Common myeloid progenitor, CD34-positive (primary cell): ENCODE measurements around the gene AFF3.

Source experiments
- CTCF ChIA-PET: fragments of 350-600 bp; sonication (Branson Sonifier 250); formaldehyde crosslinking; loops from one replicate; lab custom pipeline; 2021; ENCODE audit warnings: antibody characterized with exemption; lab: Charles Lee
- POLR2A ChIA-PET: fragments of 350-600 bp; sonication (Branson Sonifier 250); formaldehyde crosslinking; loops from one replicate; lab custom pipeline; 2021; ENCODE audit warnings: antibody characterized with exemption; lab: Charles Lee
- DNase-seq, 3 donors: peaks; one replicate each; pipeline versions ENCODE4 v3.0.0 to v3.0.0-alpha.2; 2013
- H3K27ac ChIP-seq, 2 experiments: 1 replicate in 1 of 2; 2 replicates in 1 of 2; pipeline ENCODE4 v1.7.0; 2013; ENCODE audit warnings: inconsistent platforms in 2 of 2, low read length in 2 of 2, mild to moderate bottlenecking in 2 of 2, low read depth in 1 of 2, moderate library complexity in 1 of 2; ENCODE audit not compliant: severe bottlenecking in 2 of 2, insufficient read depth in 1 of 2, poor library complexity in 1 of 2
- H3K27me3 ChIP-seq, 5 experiments: replicated peaks in 2 of 5; 1 replicate in 3 of 5; 2 replicates in 2 of 5; pipeline versions ENCODE4 v1.6.1 to v1.7.0; 2013; ENCODE audit warnings: low read length in 4 of 5, mild to moderate bottlenecking in 2 of 5, moderate library complexity in 2 of 5, inconsistent platforms in 1 of 5; ENCODE audit not compliant: insufficient read depth in 5 of 5, control insufficient read depth in 4 of 5
- H3K36me3 ChIP-seq, 4 experiments: 1 replicate in 2 of 4; 2 replicates in 2 of 4; pipeline versions ENCODE4 v1.6.1 to v1.7.0; 2013; ENCODE audit warnings: low read length in 3 of 4, control low read depth in 1 of 4, mild to moderate bottlenecking in 1 of 4; ENCODE audit not compliant: control insufficient read depth in 4 of 4, insufficient read depth in 4 of 4
- H3K4me1 ChIP-seq, 4 experiments: 1 replicate in 3 of 4; 2 replicates in 1 of 4; pipeline versions ENCODE4 v1.6.1 to v1.7.1; 2013; ENCODE audit warnings: low read length in 3 of 4, mild to moderate bottlenecking in 3 of 4, control low read depth in 1 of 4, inconsistent platforms in 1 of 4, moderate library complexity in 1 of 4; ENCODE audit not compliant: control insufficient read depth in 4 of 4, insufficient read depth in 4 of 4; ENCODE audit errors: control extremely low read depth in 1 of 4
- H3K4me3 ChIP-seq, 7 experiments: 1 replicate in 4 of 7; 2 replicates in 3 of 7; pipeline versions ENCODE4 v1.5.1 to v1.7.0; 2013; ENCODE audit warnings: mild to moderate bottlenecking in 7 of 7, low read length in 6 of 7, moderate library complexity in 6 of 7, inconsistent platforms in 2 of 7, low read depth in 2 of 7, control low read depth in 1 of 7; ENCODE audit not compliant: insufficient read depth in 4 of 7, control insufficient read depth in 1 of 7; ENCODE audit errors: extremely low read depth in 1 of 7
- H3K9me3 ChIP-seq, 5 experiments: 1 replicate in 4 of 5; 2 replicates in 1 of 5; pipeline versions ENCODE4 v1.6.1 to v1.7.1; 2013; ENCODE audit warnings: low read length in 4 of 5, mild to moderate bottlenecking in 2 of 5, inconsistent platforms in 1 of 5, low read depth in 1 of 5, moderate library complexity in 1 of 5; ENCODE audit not compliant: control insufficient read depth in 4 of 5, insufficient read depth in 2 of 5; ENCODE audit errors: control extremely low read depth in 1 of 5
- WGBS: methylation state at CpG from one replicate; pipeline ENCODE4 v1.1.5; 2013; ENCODE audit not compliant: insufficient coverage; 5-methylcytosine and 5-hydroxymethylcytosine counted together

The AFF3 gene

DNA sequence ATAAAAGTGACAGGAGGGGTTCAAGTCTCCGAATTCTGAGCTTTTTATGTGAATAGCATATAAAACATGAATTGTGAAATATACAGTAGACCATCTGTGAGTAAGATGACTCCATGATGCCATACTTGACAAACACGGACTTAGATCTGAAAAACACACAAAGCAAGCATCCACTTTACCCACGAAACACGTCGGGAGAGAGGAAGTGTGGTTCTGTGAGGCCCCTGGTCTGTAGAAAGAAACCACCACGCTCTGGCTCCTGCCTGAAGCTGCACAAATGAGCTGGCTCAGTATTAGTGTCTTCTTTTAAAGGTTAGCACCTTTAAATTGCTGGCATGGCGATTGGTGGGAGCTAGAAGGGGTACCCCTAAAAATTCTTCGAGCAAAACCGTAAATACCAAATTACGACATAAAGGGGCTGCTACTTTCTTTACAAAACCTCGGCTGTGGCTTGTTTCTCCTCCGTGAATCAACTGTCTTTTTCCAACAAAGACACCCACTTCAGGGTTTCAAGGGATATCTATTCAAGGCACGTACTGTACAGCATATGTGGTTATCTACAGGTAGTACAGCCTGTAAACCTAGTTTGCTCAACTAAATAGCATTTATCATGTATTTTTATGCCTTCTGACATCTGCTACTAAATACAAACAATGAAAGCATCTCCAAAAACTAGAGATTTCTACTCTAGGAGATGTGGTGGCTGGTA lies 70.9 kb downstream of the AFF3 start:
- 95% methylated on average over 6 of the region's 13 CpGs for WGBS
- ChIA-PET CTCF (no interaction called here), POLR2A (no interaction called here)
- no peaks in the 10 kb centered on the region for H3K27me3 ChIP-seq
- no peaks in the 10 kb centered on the region for H3K9me3 ChIP-seq
- peak in 2 of 3 donors; percentile 26 to 50 for DNase-seq
- no peak overlapping the region for H3K4me3 ChIP-seq
- peaks cover 0 to 8% (median 3%) of the 10 kb centered on the region in 4 experiments for H3K4me1 ChIP-seq
- H3K27ac ChIP-seq = no peak overlapping the region
- peaks cover 0 to 3% (median 1%) of the 10 kb centered on the region in 4 experiments for H3K36me3 ChIP-seq

DNA sequence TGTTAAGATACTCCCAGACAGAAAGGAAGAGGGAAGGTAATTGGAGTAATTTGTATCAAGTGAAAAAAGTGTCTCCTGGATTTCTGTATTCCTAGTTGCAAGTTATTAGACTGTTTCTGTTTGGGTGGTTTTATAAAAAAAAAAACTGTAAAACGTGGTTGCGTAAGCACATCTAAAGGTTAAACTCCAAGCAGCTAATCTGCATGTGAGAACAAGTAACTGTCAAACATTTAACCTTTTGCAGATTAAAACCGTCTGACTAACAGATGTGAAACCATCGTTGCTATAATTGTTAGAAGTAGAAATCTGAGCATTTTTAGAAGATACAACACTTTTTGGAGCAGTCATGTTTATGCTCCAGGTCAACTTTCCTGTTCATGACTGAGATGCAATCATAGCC lies 72.3 kb downstream of the AFF3 start:
- CTCF ChIA-PET = no interaction called here
- peaks cover 0 to 8% (median 5%) of the 10 kb centered on the region in 4 experiments for H3K4me1 ChIP-seq
- POLR2A ChIA-PET = interaction anchor here (0.7 kb wide), 1 partner anchor 1339 kb away, joined by 5 read pairs; the partner anchor contains the start of gene MGAT4A
- peaks cover 0 to 3% (median 1%) of the 10 kb centered on the region in 4 experiments for H3K36me3 ChIP-seq
- 93% methylated on average over 4 of the region's 4 CpGs for WGBS
- DNase-seq = no peak
- no peak overlapping the region for H3K4me3 ChIP-seq
- no peaks in the 10 kb centered on the region for H3K9me3 ChIP-seq
- no peaks in the 10 kb centered on the region for H3K27me3 ChIP-seq
- no peak overlapping the region for H3K27ac ChIP-seq

DNA sequence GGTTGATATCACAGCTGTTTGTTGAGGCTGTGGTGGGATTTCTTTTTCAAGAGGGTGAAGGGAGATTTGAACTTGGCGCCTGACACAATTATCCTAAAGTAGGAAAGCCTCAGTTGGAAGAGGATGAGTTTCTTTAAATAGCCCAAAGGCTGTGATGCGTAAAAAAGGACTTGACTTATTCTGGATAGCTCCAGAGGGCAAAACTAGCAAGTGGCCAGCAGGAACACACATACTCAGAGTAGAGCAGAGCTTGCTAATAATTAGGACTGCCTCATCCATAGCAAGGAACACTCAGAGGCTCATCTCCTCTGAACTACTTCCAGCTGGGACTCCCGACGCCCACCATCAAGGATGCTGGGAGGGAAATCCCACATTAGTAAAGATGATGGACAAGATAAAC lies 74.0 kb downstream of the AFF3 start:
- Histone ChIP-seq H3K36me3 (peaks cover 0 to 6% (median 1%) of the 10 kb centered on the region in 4 experiments), H3K4me1 (peaks cover 0 to 8% (median 5%) of the 10 kb centered on the region in 4 experiments), H3K27ac (no peak overlapping the region), H3K4me3 (no peak overlapping the region), H3K27me3 (no peaks in the 10 kb centered on the region), H3K9me3 (peaks cover 0 to 2% (median 0%) of the 10 kb centered on the region in 5 experiments)
- WGBS = 88% methylated on average over 4 of the region's 4 CpGs
- ChIA-PET POLR2A (no interaction called here), CTCF (interaction anchor here (1.2 kb wide), 1 partner anchor 9 kb away, joined by 5 read pairs; no protein-coding TSS in a partner anchor)
- no peak for DNase-seq

DNA sequence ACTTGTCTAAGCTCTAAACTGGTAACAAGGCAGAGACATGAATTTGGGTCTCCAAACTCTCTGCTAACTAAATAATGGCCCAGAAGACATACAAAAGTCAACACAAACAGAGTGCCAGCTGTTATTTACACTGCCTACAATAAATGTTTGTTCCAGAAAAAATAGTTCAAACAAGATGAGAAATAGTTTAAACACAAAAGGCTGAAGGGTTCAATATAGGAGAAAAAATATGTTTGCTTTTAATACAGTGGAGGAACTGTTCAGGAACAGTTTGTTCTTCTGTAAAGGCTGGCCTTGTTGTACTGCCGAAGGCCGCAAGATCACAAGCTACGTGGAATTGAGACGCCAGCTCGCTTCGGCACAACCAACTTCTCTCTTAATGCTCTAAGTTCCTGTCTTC lies 74.6 kb downstream of the AFF3 start:
- no CpG with 5 or more reads among the region's 6 CpGs for WGBS
- CTCF ChIA-PET = interaction anchor here (1.2 kb wide), 1 partner anchor 9 kb away, joined by 5 read pairs; no protein-coding TSS in a partner anchor
- peaks cover 0 to 4% (median 2%) of the 10 kb centered on the region in 5 experiments for H3K9me3 ChIP-seq
- DNase-seq = no peak
- no peaks in the 10 kb centered on the region for H3K27me3 ChIP-seq
- peaks cover 0 to 8% (median 5%) of the 10 kb centered on the region in 4 experiments for H3K4me1 ChIP-seq
- no peak overlapping the region for H3K4me3 ChIP-seq
- H3K27ac ChIP-seq = no peak overlapping the region
- POLR2A ChIA-PET = no interaction called here
- H3K36me3 ChIP-seq = peaks cover 0 to 3% (median 0%) of the 10 kb centered on the region in 4 experiments

DNA sequence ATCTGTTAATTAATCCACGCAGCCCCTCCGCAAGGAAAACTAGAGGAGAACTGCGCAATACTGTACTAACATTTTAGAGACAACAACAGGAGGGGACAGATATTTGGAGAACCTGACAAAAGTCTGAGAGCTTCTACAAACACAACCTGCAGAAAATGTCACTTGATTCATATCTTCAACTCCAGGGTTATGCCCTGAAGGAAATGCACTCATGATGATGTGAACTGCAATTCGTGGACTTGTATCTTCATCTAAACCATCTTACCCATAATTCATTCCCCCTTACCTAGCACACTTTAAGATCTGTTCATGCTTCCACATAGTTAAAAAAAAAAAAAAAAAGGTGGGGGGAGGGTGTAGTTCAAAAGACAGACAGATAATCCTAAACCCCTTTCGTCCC lies 75.5 kb downstream of the AFF3 start:
- H3K4me1 ChIP-seq = peaks cover 0 to 6% (median 5%) of the 10 kb centered on the region in 4 experiments
- WGBS = 100% methylated on average over 2 of the region's 5 CpGs
- no peak for DNase-seq
- no peak overlapping the region for H3K4me3 ChIP-seq
- H3K27me3 ChIP-seq = no peaks in the 10 kb centered on the region
- POLR2A ChIA-PET = no interaction called here
- peaks cover 0 to 8% (median 5%) of the 10 kb centered on the region in 4 experiments for H3K36me3 ChIP-seq
- CTCF ChIA-PET = interaction anchor here (1.4 kb wide), 1 partner anchor 22 kb away, joined by 4 read pairs; no protein-coding TSS in a partner anchor
- peaks cover 0 to 8% (median 2%) of the 10 kb centered on the region in 5 experiments for H3K9me3 ChIP-seq
- H3K27ac ChIP-seq = no peak overlapping the region

DNA sequence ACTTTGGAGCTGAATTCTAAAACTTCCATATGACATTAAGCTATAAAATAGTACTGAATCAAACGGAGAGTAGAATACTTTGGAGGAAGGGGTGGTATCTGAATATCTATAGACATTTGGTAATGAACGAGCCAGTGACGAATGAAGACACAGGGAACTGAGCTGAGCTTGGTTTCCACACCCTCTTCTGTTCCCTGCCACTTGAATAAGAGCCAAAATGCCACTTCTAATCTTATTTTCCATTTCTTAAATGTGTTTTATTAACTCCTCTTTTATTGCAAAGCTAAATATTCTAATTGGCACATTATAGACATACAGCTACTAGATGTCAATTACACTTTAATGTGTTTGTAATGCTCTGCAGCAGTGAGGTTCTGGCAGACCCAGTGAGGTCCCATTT lies 76.1 kb downstream of the AFF3 start:
- Histone ChIP-seq H3K9me3 (peaks cover 0 to 8% (median 2%) of the 10 kb centered on the region in 5 experiments), H3K27me3 (no peaks in the 10 kb centered on the region), H3K36me3 (peaks cover 0 to 9% (median 6%) of the 10 kb centered on the region in 4 experiments), H3K27ac (no peak overlapping the region), H3K4me1 (peaks cover 0 to 4% (median 0%) of the 10 kb centered on the region in 4 experiments), H3K4me3 (no peak overlapping the region)
- POLR2A ChIA-PET = interaction anchor here (0.6 kb wide), 1 partner anchor 41 kb away, joined by 3 read pairs; no protein-coding TSS in a partner anchor
- no peak for DNase-seq
- CTCF ChIA-PET = interaction anchor here (1.2 to 1.4 kb wide), 2 partner anchors 13 to 22 kb away, joined by 3 to 4 read pairs; no protein-coding TSS in a partner anchor
- WGBS = no CpG with 5 or more reads among the region's 3 CpGs
